ENCODE data around the gene QPCT. TPM values are rescaled to one million over a fixed set of nuclear protein-coding genes. Genes with fewer than 3 reads are reported as not detected.
"Not testable (repeated sequence)": the region's sequence is repeated elsewhere in the genome, so short reads cannot be mapped to it uniquely, and the experiment has no call there.

The QPCT gene
- polyA plus RNA-seq, 1 donor: 8.4 TPM

GRCh38 chr2:37358466-37358865 lies 14.0 kb downstream of the QPCT start:
- no peak for DNase-seq

- no peak for DNase-seq
Observed at GRCh38 chr2:37361216-37361815, 16.9 kb downstream of the QPCT start.

GRCh38 chr2:37361994-37362698 lies 17.7 kb downstream of the QPCT start:
- DNase-seq: no peak

- DNase-seq: no peak
Observed at GRCh38 chr2:37364351-37364750, 19.9 kb downstream of the QPCT start.

- DNase-seq: no peak
Observed at GRCh38 chr2:37365669-37366068, 21.2 kb downstream of the QPCT start.

GRCh38 chr2:37366773-37367172 lies 22.3 kb downstream of the QPCT start:
- no peak for DNase-seq

DNA sequence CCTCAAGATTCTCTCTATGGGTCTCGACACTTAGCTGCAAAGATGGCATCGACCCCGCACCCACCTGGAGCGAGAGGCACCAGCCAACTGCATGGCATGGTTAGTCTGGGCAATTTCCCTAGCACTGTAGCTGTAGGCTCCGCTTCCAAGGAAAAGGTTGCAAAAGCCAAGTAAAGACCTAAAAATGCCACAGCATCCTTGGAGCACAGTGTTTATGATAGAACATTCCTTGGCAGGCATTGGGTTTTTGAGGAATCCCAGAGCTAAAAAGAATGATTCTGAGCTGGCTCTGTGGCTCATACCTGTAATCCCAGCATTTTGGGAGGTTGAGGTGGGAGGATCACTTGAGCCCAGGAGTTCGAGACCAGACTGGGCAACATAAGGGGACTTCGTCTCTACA lies 22.9 kb downstream of the QPCT start:
- no peak for DNase-seq

DNA sequence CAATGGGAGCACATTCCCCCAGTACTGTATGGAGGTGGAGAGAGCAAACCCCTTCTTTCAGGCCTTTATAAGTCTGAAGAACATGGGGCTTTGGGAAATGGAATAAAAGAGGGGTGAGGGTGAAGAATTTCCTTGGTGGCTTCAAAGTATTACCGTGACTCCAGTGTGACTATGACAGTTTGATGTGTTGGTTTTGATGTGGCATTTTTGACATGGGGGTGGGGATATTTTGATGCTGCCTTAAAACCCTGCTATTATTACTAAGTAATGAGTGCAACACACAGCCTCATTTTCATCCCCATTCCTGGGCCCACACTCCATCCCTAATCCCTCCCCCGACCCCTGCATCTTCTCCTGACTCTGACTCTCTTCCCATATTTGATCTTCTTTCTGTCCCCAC lies 23.6 kb downstream of the QPCT start:
- DNase-seq: no peak

GRCh38 chr2:37370666-37371065 lies 26.2 kb downstream of the QPCT start:
- no peak for DNase-seq

GRCh38 chr2:37372000-37372399 lies 27.6 kb downstream of the QPCT start:
- DNase-seq: no peak

DNA sequence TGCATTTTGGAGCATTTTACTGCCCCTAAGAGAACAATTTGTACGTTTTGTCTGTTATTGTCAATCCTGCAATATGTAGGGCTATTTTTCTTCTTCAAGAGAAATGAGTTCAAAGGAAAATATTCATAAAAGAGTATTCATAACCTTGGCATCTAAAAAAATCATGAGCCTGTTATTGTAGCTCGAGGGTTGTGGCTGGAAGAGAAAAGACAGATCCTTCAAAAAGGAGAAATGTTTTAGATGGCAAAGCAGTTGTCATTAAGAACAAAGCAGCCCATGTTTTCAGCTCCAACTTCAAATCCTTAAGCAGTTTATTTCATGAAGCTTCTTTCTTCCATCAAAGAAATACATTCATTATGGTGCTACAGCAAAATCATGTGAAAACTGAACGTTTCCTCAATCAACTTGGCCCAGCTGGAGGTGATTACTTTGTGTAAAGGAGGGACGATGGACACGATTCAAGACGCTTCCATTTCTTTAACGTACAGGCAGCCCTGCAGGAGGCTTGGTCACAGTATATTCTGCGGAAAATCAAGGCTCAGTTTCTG lies 31.4 kb downstream of the QPCT start:
- DNase-seq: peak; percentile 42

DNA sequence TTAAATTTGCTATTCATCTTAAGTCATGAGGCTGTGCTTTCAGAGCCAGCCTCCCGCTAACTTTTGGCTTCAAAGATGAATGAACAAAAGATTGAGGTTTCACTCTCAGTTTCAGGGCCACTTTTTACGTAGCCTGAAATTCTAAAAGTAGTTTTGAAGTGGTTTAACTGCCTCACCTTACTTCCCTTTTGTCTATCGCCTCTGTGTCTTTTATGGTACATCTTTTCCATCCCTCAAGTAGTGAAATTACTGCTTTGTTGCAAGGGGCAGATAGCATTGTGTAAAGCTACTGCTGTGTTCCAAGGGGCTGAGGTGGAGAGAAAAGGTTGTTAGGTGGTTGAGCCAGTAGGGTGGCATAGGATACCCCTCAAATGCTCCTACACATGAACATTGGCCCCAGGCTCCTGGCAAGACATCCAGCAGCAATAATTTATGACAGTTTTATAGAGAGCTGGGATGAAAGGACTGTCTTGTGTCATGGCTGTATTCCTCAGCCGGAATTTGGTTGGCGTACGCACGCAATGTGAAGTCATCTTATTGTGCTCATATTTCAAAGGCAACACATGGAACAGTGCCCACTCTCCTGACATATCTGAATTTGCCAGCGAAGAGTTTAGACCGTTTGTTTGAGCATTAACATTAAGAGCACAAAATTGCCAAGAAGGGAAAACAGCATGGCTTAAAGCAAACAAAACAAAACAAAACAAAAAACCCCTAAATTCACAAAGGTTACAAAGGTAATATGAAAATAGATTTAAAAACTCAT lies 32.2 kb downstream of the QPCT start:
- peak; percentile 68 for DNase-seq

DNA sequence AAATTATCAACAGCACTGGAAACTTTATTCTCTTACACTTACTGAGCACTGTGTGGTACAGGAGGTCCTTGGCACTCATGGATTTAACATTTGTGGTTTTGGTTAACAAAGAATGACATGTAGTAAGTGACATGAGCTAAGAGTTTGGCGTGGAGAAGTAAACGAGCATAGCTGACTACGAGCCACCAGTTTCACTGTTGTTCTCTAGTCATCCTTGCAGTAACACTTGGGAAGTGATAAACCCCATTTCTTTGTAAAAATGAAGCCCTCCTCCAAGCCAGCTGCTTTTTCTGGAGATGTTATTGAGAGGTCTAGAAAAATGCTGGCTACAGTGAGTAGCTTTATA lies 32.7 kb downstream of the QPCT start:
- DNase-seq: peak; percentile 37

DNA sequence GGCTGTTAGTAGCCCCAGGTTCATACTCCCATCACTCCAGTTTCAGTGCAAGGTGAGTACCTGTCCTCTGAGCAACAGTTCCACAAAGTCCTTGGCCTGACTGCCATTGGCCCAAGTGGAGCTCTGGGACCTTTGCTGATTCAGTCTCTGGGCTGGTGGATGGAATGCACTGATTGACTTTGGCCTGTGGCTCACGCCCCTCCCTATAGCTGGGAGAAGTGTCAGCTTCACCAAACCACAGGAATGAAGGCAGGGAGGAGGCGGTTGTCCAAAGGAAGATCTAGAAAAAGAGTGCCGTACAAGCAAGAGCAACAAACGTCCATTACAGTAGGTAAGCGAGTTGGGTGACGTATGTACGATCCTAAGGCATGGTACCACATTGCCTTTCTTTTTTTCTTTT lies 34.0 kb downstream of the QPCT start:
- no peak for DNase-seq

DNA sequence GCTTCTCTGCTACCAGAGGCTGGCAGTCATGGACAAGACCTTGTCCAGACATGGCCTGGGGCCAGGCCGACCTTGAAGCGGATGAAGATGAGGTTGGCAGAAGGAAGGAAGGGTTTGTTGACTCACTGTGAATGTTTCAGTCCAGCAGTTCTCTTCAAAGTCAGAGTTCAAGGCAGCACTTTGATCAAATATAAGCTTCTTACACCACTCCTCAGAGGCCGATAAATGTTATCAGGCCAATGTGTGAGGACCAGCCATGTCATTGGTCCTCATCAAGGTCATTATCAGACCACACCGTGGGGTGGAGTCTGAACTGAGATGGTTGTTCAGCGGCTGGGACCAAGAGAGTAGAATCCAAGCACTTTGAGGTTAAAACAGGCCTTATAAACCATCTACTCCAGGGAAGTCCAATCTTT lies 35.5 kb downstream of the QPCT start:
- DNase-seq: no peak

DNA sequence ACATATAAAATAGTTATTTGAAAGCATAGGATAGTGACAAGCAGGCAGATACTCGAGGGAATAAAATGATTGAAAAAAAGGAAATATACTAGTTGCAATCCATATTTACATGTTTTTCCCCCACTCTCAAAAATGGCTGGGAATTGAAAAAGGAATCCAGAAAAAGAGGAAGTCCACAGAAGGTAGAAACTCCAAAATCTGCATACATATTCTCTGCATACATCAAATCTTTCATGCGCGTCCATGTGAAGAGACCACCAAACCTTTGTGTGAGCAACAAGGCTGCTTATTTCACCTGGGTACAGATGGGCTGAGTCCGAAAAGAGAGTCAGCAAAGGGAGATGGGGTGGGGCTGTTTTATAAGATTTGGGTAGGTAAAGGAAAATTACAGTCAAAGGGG lies 36.4 kb downstream of the QPCT start:
- DNase-seq: not testable (repeated sequence)

DNA sequence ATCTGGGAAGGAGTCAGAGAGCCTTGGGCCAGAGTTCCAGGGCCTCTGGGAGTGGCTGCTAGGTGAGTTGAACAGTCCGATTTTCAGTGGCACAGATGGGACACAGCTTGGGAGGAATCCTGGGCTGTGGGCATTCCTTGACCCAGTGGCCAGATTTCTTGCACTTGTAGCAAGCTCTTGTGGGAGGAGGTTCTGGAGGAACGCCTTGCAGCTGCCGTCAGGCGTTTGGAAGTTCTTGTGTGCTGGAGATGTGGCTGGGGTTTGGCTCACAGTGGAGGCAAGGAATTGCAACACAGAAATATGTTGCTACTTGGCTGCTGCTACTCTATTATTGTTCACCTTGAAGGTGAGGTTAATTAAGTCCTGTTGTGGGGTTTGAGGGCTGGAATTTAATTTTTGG lies 39.8 kb downstream of the QPCT start:
- DNase-seq: not testable (repeated sequence)

GRCh38 chr2:37387148-37387835 lies 42.9 kb downstream of the QPCT start:
- no peak for DNase-seq

DNA sequence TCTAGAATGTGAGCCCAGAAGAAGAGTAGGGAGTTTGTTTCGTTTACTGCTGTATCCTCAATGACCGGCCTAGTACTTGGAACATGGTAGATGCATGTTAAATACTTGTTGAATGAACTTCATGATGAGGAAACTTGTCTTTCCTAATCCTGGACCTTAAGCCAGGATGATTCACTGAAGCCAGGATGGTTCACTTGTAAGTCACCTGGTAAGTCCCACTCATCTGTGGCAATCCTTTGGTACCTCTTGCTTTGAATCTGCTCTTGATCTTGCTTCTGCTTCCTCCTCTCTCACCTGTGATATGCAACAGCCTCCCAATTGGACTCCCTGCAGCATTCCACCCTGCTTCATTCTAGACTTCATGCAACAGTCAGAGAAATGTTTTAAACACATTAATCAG lies 43.6 kb downstream of the QPCT start:
- no peak for DNase-seq

- no peak for DNase-seq
Observed at GRCh38 chr2:37389395-37389794, 45.0 kb downstream of the QPCT start.

GRCh38 chr2:37389989-37390765 lies 45.7 kb downstream of the QPCT start:
- DNase-seq: no peak

DNA sequence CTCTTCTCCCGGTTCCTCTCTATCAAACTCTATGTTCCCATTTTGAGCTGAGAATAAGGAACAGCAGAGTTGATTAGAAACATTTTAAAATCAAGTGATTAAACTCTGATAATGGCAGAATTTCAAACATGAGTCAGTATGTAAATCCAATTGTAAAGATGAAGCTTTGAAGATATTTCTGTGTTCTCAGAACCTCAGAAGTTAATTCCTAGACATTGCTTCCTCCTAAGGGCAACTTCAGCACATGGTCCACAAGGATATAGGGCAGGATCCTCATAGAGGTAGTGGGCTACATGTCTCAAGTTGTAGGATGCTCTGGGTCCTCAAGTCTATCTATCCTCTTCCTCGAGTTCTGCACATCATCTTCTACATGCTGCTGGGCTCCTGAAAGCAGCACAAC lies 46.3 kb downstream of the QPCT start:
- no peak for DNase-seq

Data from hindlimb muscle (tissue), 1 donor.